WTC11 (cell line): Measurements from ENCODE around the gene ADAMTS8. TPM values are rescaled to one million over a fixed set of nuclear protein-coding genes. Genes with fewer than 3 reads are reported as not detected.

Source experiments
- ATAC-seq: fragments of 200-7000 bp; cut with Tn5 transposase; 2 replicates; pipeline ENCODE4 v1.10.0; 2021; ENCODE audit warnings: mild to moderate bottlenecking, moderate library complexity
- CTCF ChIA-PET: fragments of 300-600 bp; sonication (Branson Sonifier 250); formaldehyde crosslinking; loops from one replicate; lab custom pipeline; 2021; ENCODE audit warnings: antibody characterized with exemption; lab: Charles Lee
- POLR2A ChIA-PET: fragments of 350-600 bp; sonication (Branson Sonifier 250); formaldehyde crosslinking; loops from one replicate; lab custom pipeline; 2021; ENCODE audit warnings: antibody characterized with exemption; lab: Charles Lee
- DNase-seq: peaks from one replicate; pipeline ENCODE4 v3.0.0; 2021; ENCODE audit warnings: low spot score
- H3K27ac Mint-ChIP-seq: 2 replicates; pipeline ENCODE4 v1.8.0; 2021; ENCODE audit warnings: mixed read lengths
- H3K27me3 Mint-ChIP-seq: 2 replicates; pipeline ENCODE4 v1.8.0; 2021; ENCODE audit warnings: low read depth, mild to moderate bottlenecking, moderate library complexity, mixed read lengths
- H3K36me3 Mint-ChIP-seq: 2 replicates; pipeline ENCODE4 v1.8.0; 2021; ENCODE audit warnings: mixed read lengths
- H3K4me1 Mint-ChIP-seq: 2 replicates; pipeline ENCODE4 v1.8.0; 2022; ENCODE audit warnings: mixed read lengths
- H3K4me3 Mint-ChIP-seq: 2 replicates; pipeline ENCODE4 v1.8.0; 2021; ENCODE audit warnings: mild to moderate bottlenecking, moderate library complexity, mixed read lengths
- H3K9me3 Mint-ChIP-seq: 2 replicates; pipeline ENCODE4 v1.8.0; 2021; ENCODE audit warnings: mixed read lengths
- AR ChIP-seq: fragments of 250-450 bp; sonication (Bioruptor Pico); IDR thresholded peaks from 2 replicates; pipeline ENCODE4 v1.9.0; 2021; ENCODE audit warnings: mild to moderate bottlenecking
- ATF1 ChIP-seq: sonication (generic); formaldehyde crosslinking; IDR thresholded peaks from 2 replicates; pipeline ENCODE4 v1.8.1; 2023; ENCODE audit warnings: mild to moderate bottlenecking, moderate library complexity, missing genetic modification reagents
- ATF6 ChIP-seq: sonication (generic); formaldehyde crosslinking; IDR thresholded peaks from 2 replicates; pipeline ENCODE4 v1.8.1; 2023; ENCODE audit warnings: mild to moderate bottlenecking, missing genetic modification reagents
- E2F1 ChIP-seq: sonication (generic); formaldehyde crosslinking; IDR thresholded peaks from 2 replicates; pipeline ENCODE4 v1.8.0; 2022; ENCODE audit warnings: mild to moderate bottlenecking, missing genetic modification reagents
- E2F5 ChIP-seq: sonication (generic); formaldehyde crosslinking; IDR thresholded peaks from 2 replicates; pipeline ENCODE4 v1.8.1; 2022; ENCODE audit warnings: mild to moderate bottlenecking, moderate library complexity, missing genetic modification reagents
- FOXK1 ChIP-seq: sonication (generic); formaldehyde crosslinking; IDR thresholded peaks from 2 replicates; pipeline ENCODE4 v1.8.0; 2022; ENCODE audit warnings: mild to moderate bottlenecking, moderate library complexity, missing genetic modification reagents
- FOXP1 ChIP-seq: sonication (generic); formaldehyde crosslinking; IDR thresholded peaks from 2 replicates; pipeline ENCODE4 v1.8.0; 2022; ENCODE audit warnings: missing genetic modification reagents, mild to moderate bottlenecking, moderate library complexity, borderline replicate concordance
- GABPB1 ChIP-seq: sonication (generic); formaldehyde crosslinking; IDR thresholded peaks from 2 replicates; pipeline ENCODE4 v1.8.1; 2023; ENCODE audit warnings: mild to moderate bottlenecking, missing genetic modification reagents
- GRHL2 ChIP-seq: fragments of 250-450 bp; sonication (Bioruptor Pico); IDR thresholded peaks from 2 replicates; pipeline ENCODE4 v1.8.0; 2022; ENCODE audit warnings: mild to moderate bottlenecking, moderate library complexity; ENCODE audit not compliant: insufficient replicate concordance, severe bottlenecking
- KAT7 ChIP-seq: sonication (generic); formaldehyde crosslinking; IDR thresholded peaks from 2 replicates; pipeline ENCODE4 v1.8.1; 2023; ENCODE audit warnings: missing genetic modification reagents, mild to moderate bottlenecking, borderline replicate concordance
- MYBL2 ChIP-seq: sonication (generic); formaldehyde crosslinking; IDR thresholded peaks from 2 replicates; pipeline ENCODE4 v1.8.1; 2023; ENCODE audit warnings: mild to moderate bottlenecking, moderate library complexity, missing genetic modification reagents
- NFATC4 ChIP-seq: fragments of 250-450 bp; sonication (Bioruptor Pico); IDR thresholded peaks from 2 replicates; pipeline ENCODE4 v1.9.0; 2021; ENCODE audit warnings: mild to moderate bottlenecking
- NR2C2 ChIP-seq: sonication (generic); formaldehyde crosslinking; IDR thresholded peaks from 2 replicates; pipeline ENCODE4 v1.8.0; 2022; ENCODE audit warnings: mild to moderate bottlenecking, missing genetic modification reagents
- OVOL2 ChIP-seq: fragments of 250-450 bp; sonication (Bioruptor Pico); IDR thresholded peaks from 2 replicates; pipeline ENCODE4 v1.9.0; 2021; ENCODE audit warnings: mild to moderate bottlenecking, borderline replicate concordance
- USF1 ChIP-seq: sonication (generic); formaldehyde crosslinking; IDR thresholded peaks from 2 replicates; pipeline ENCODE4 v1.8.0; 2022; ENCODE audit warnings: mild to moderate bottlenecking, missing genetic modification reagents
- ZNF138 ChIP-seq: sonication (generic); formaldehyde crosslinking; conservative IDR thresholded peaks from 2 replicates; pipeline ENCODE4 v1.8.1; 2022; ENCODE audit warnings: mild to moderate bottlenecking, moderate library complexity, missing genetic modification reagents
- total RNA-seq: library from RNA; stranded (reverse); gene quantifications from 3 replicates; pipeline ENCODE4 v1.2.3, GENCODE V29; 2021
- TF ChIP-seq, protein P1 (sequence below): fragments of 250-450 bp; sonication (Bioruptor Pico); conservative IDR thresholded peaks from 2 replicates; pipeline ENCODE4 v1.9.0; 2021; ENCODE audit warnings: mild to moderate bottlenecking

The ADAMTS8 gene
- total RNA-seq, 1 experiment from 2014 or later, result 9.9 TPM

DNA sequence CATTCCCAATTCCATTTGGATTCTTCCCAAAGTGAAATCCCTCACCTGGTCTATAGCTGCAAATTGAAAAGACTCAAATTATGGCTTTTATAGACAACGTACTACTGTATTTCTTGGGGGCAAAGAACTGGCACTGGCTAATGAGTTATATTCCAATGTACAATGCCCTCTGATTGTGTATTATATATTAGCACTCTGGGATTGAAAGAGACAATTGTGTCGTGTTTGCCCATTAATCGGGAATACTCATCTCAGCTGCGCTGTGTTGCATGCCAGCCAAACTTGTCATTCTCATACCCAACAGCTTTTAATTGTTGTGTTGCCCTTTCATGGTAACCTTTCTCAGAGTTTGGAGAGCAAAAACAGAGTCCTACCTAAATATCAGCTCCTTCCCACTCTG is 58.7 kb downstream of the ADAMTS8 start:
- no peak overlapping the region for H3K4me3 Mint-ChIP-seq
- POLR2A ChIA-PET, result no interaction called here
- ATAC-seq (no peak), DNase-seq (no peak)
- TF ChIP-seq ATF1 (CRISPR knock-in tag), result no peak
- CTCF ChIA-PET, result interaction anchor here (0.8 to 1.4 kb wide), 3 partner anchors 52 to 157 kb away, joined by 3 to 4 read pairs (median 3); no protein-coding TSS in a partner anchor
- H3K4me1 Mint-ChIP-seq, result peaks cover 44% of the 10 kb centered on the region
- H3K27ac Mint-ChIP-seq, result no peak overlapping the region
- no peaks in the 10 kb centered on the region for H3K27me3 Mint-ChIP-seq
- H3K9me3 Mint-ChIP-seq, result peaks cover 11% of the 10 kb centered on the region
- H3K36me3 Mint-ChIP-seq, result peaks cover 4% of the 10 kb centered on the region

DNA sequence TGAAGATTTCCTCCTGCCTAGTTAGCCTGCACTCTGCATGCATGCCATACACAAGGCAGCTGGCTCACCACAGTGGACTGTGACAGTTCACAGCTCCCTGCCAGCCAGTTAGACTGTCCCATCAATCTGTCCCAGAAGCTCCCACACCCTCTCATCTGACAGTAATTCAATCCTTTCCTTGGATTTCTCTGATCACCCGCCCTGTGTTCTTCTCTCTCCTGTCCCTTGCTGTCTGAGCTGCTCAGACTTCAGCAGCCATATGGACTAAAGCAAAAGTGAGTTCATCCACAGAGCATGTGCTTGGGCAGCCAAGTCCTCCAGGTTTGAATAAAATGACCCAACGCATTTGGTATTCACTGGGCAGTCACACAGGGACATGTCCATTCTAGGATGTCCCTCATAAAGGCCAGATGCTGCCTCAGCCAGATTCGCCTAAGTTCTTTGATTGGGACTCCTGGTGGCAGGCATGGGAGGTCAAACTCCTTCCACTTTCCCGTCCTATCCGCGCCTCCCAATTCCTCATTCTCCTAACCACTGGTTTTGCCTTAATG is 59.2 kb downstream of the ADAMTS8 start:
- H3K4me1 Mint-ChIP-seq, result peaks cover 43% of the 10 kb centered on the region
- H3K9me3 Mint-ChIP-seq, result peaks cover 14% of the 10 kb centered on the region
- ChIA-PET POLR2A (interaction anchor here (1.0 kb wide), 1 partner anchor 15 kb away, joined by 3 read pairs; no protein-coding TSS in a partner anchor), CTCF (interaction anchor here (1.4 kb wide), 2 partner anchors 51 to 156 kb away, joined by 3 to 4 read pairs; no protein-coding TSS in a partner anchor)
- DNase-seq (no peak), ATAC-seq (peak; percentile 31; the same call in 1 of the 2 replicates)
- H3K4me3 Mint-ChIP-seq, result no peak overlapping the region
- peaks cover 4% of the 10 kb centered on the region for H3K36me3 Mint-ChIP-seq
- no peaks in the 10 kb centered on the region for H3K27me3 Mint-ChIP-seq
- no peak overlapping the region for H3K27ac Mint-ChIP-seq
- TF ChIP-seq KAT7 (CRISPR knock-in tag) (no peak), NR2C2 (CRISPR knock-in tag) (no peak), E2F1 (CRISPR knock-in tag) (no peak), MYBL2 (CRISPR knock-in tag) (no peak), GABPB1 (no peak), ZNF138 (CRISPR knock-in tag) (no peak), AR (no peak), E2F5 (CRISPR knock-in tag) (no peak), USF1 (CRISPR knock-in tag) (no peak), NFATC4 (CRISPR knock-in tag) (no peak), GRHL2 (no peak), ATF6 (no peak), FOXP1 (no peak), OVOL2 (CRISPR knock-in tag) (no peak), FOXK1 (CRISPR knock-in tag) (no peak)
- TF ChIP-seq, protein P1, sequence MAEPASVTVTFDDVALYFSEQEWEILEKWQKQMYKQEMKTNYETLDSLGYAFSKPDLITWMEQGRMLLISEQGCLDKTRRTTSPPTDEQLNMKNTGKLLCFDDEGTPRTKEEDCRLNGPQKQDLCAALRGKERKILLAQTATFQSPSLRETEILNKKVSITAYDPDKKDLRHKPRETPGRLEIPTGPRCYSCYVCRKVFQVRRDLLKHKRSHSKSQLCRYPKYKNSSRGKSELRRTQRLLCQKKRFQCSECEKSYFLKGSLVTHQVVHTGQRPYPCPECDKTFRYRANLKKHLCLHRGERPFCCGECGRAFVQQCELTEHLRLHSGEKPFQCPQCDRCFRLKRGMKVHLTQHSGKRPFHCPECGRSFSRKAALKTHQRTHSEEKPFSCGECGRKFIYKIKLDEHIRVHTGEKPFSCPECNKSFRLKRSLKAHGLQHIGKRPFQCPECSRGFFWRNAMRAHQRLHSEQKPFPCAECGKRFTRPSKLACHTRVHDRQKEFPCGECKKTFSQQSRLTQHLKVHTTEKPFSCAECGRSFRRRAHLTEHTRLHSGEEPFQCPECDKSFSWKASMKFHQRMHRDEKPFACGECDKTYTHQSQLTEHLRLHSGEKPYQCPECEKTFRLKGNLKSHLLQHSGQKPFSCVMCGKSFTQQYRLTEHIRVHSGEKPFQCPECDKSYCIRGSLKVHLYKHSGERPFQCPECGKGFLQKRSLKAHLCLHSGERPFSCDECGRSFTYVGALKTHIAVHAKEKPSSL, result no peak
